D721Med (cell line): ENCODE results near the gene ABTB1.

Experiments
- DNase-seq: peaks from one replicate; pipeline ENCODE4 v3.0.0; 2011; ENCODE audit warnings: low spot score; ENCODE audit not compliant: insufficient read length
- FAIRE-seq: peaks from 2 replicates; lab custom pipeline; 2011; peaks lifted over from hg19 to GRCh38; lab: Jason Lieb, UNC
- CTCF ChIP-seq: IDR thresholded peaks from 2 replicates; pipeline ENCODE4 v1.5.1; 2012; ENCODE audit warnings: mild to moderate bottlenecking, control low read depth; ENCODE audit not compliant: insufficient read depth; ENCODE audit errors: missing control alignments

The ABTB1 gene

GRCh38 chr3:127682561-127682960 lies 9.8 kb downstream of the ABTB1 start:
- FAIRE-seq: no peak
- TF ChIP-seq CTCF: no peak

GRCh38 chr3:127684871-127685707 lies 12.3 kb downstream of the ABTB1 start:
- no peak for FAIRE-seq
- no peak for TF ChIP-seq CTCF
- DNase-seq: no peak

More at GRCh38 chr3:127682561-127682960, 9.8 kb downstream of the ABTB1 start:
- DNase-seq: no peak

- no peak for DNase-seq
- FAIRE-seq: no peak
Measured at GRCh38 chr3:127685708-127686511, 13.2 kb downstream of the ABTB1 start.

GRCh38 chr3:127686512-127686894 lies 13.8 kb downstream of the ABTB1 start:
- FAIRE-seq (no peak), DNase-seq (no peak)
- TF ChIP-seq CTCF: no peak

More at GRCh38 chr3:127685708-127686511, 13.2 kb downstream of the ABTB1 start:
- no peak for TF ChIP-seq CTCF

- no peak for TF ChIP-seq CTCF
- DNase-seq (no peak), FAIRE-seq (peak; percentile 35)
Measured at GRCh38 chr3:127687228-127687737, 14.5 kb downstream of the ABTB1 start.

- DNase-seq: no peak
- FAIRE-seq: no peak
- TF ChIP-seq CTCF: no peak
Measured at GRCh38 chr3:127688022-127688415, 15.3 kb downstream of the ABTB1 start.
